ENCODE results near the gene FTCD.
"Not testable (repeated sequence)": the region's sequence is repeated elsewhere in the genome, so short reads cannot be mapped to it uniquely, and the experiment has no call there.

Gene FTCD

GRCh38 chr21:46188226-46189212 lies 33.1 kb upstream of the FTCD start:
- no peak for DNase-seq (ENCODE audit: low spot score)

GRCh38 chr21:46187814-46188213 lies 32.4 kb upstream of the FTCD start:
- DNase-seq (ENCODE audit: low spot score) = no peak

- no peak for DNase-seq (ENCODE audit: low spot score)
These were observed 31.9 kb upstream of the FTCD start for GRCh38 chr21:46187261-46187660.

- DNase-seq (ENCODE audit: low spot score) = no peak
These were observed 30.3 kb upstream of the FTCD start for GRCh38 chr21:46185716-46186115.

GRCh38 chr21:46184625-46185555 lies 29.5 kb upstream of the FTCD start:
- peak; percentile 62 for DNase-seq (ENCODE audit: low spot score)

GRCh38 chr21:46183910-46184624 lies 28.7 kb upstream of the FTCD start, which contains the start of gene SPATC1L:
Gene SPATC1L (minus strand): TSS chr21:46184459. CDS start chr21:46182816, 1,643 bp downstream.
- DNase-seq (ENCODE audit: low spot score) = peak; percentile 30

GRCh38 chr21:46183337-46183909 lies 28.0 kb upstream of the FTCD start:
- not testable (repeated sequence) for DNase-seq (ENCODE audit: low spot score)

GRCh38 chr21:46182548-46183336 lies 27.4 kb upstream of the FTCD start:
- no peak for DNase-seq (ENCODE audit: low spot score)

GRCh38 chr21:46181953-46182547 lies 26.7 kb upstream of the FTCD start:
- DNase-seq (ENCODE audit: low spot score) = no peak

GRCh38 chr21:46181436-46181835 lies 26.1 kb upstream of the FTCD start:
- DNase-seq (ENCODE audit: low spot score) = no peak

- no peak for DNase-seq (ENCODE audit: low spot score)
These were observed 25.5 kb upstream of the FTCD start for GRCh38 chr21:46180778-46181391.

- no peak for DNase-seq (ENCODE audit: low spot score)
These were observed 24.8 kb upstream of the FTCD start for GRCh38 chr21:46180079-46180722.

GRCh38 chr21:46179708-46180078 lies 24.3 kb upstream of the FTCD start:
- no peak for DNase-seq (ENCODE audit: low spot score)

- no peak for DNase-seq (ENCODE audit: low spot score)
These were observed 23.6 kb upstream of the FTCD start for GRCh38 chr21:46178961-46179360.

- DNase-seq (ENCODE audit: low spot score) = not testable (repeated sequence)
These were observed 21.2 kb upstream of the FTCD start for GRCh38 chr21:46176443-46177129.

GRCh38 chr21:46173573-46173972 lies 18.2 kb upstream of the FTCD start:
- DNase-seq (ENCODE audit: low spot score) = no peak

GRCh38 chr21:46172863-46173528 lies 17.6 kb upstream of the FTCD start:
- DNase-seq (ENCODE audit: low spot score) = no peak
